ENCODE data around the gene SLC6A2.

Gene SLC6A2

GRCh38 chr16:55647798-55648197, 8.0 kb upstream of the SLC6A2 start:
- DNase-seq (ENCODE audit: low read depth) = no peak

- DNase-seq (ENCODE audit: low read depth) = no peak
Measured at GRCh38 chr16:55651841-55652824, 3.7 kb upstream of the SLC6A2 start.

- DNase-seq (ENCODE audit: low read depth) = no peak
Measured at GRCh38 chr16:55653106-55653505, 2.7 kb upstream of the SLC6A2 start.

GRCh38 chr16:55655381-55655896, 349 bp upstream of the SLC6A2 start:
- no peak for DNase-seq (ENCODE audit: low read depth)

DNA sequence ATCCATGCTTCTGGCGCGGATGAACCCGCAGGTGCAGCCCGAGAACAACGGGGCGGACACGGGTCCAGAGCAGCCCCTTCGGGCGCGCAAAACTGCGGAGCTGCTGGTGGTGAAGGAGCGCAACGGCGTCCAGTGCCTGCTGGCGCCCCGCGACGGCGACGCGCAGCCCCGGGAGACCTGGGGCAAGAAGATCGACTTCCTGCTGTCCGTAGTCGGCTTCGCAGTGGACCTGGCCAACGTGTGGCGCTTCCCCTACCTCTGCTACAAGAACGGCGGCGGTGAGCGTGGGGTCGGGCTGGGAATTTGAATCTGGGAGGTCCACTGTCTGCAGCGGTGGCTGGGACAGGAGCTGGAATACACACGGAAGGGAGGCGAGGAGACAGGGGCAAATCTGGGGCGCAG, 904 bp downstream of the SLC6A2 start:
- DNase-seq (ENCODE audit: low read depth) = no peak

DNA sequence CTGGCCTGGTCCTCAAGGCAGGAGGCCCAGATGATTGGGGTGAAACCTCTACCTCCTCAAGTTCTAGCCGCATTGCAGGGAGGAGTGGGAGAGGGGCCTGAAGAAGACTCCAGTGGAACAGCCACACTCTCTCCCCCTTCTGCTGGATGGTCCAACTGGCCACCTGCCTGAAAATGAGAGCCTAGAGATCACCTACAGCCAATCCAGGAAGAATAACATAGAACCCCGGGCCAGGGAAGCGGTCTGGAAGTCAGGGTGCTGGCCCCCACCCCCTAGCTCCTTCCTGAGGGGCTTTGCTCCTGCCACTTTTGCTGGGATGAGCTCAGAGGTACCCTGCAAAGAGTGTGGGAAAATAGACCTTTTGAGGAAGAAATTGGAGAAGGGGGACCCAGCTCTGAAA, 1.8 kb downstream of the SLC6A2 start:
- DNase-seq (ENCODE audit: low read depth) = no peak

DNA sequence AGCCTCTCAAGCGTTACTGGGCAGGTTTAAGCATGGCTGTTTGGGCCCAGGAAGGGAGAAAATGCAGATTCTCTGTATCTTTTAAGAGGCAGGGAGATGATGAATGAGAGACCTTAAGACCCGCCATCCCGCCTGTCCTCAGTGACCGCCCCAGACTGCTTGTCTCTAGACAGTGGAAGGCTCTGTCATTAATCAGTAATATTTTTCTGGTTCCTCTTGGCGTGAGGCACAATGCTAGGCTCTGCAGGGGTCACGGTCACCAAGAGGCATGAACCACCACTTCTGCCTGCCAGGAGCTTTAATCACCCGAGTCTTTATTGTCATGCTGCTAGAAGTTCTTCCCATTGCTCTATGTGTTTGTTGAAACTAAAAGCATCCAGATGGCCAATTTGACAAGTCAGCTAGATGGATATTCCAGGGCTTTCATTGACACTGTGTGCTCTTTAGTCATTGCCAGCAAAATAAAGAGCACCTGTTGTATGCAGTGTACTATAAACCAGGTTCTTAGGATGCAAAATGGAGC, 3.2 kb downstream of the SLC6A2 start:
- DNase-seq (ENCODE audit: low read depth) = no peak

GRCh38 chr16:55660026-55660425, 4.2 kb downstream of the SLC6A2 start:
- DNase-seq (ENCODE audit: low read depth) = no peak

GRCh38 chr16:55660828-55661227, 5.0 kb downstream of the SLC6A2 start:
- no peak for DNase-seq (ENCODE audit: low read depth)

DNA sequence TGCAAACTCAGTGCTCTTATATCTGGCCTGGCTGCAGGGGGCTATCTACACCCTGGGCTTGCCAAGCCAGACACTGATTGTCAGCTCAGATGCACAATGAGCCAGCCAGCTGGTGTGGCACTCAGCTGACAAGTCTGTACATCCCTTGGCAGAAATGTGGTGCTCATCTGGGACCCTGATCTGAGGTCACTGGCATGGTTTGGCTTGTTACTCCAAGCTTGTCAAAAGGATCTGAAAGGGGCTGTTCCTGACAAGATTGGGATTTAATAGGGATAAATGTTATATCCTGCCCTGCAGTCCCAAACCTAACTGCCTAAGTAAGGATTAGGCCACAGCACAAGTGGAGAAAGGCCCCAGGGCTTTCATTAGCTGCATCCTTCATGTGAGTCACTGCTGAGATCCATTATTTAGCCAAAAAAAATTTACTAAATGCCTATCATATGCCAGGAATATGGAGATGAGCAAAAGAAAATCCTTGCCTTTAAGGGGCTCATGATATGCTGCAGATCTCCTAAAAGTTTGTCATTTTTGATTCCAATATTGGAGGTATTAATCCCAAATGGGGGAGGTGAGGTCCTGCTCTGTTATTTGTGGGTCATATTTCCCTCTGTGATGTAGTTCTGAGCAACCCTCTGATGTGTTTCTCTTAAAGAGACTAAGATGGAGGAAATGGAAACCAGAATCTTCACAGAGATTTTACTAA, 6.3 kb downstream of the SLC6A2 start:
- DNase-seq (ENCODE audit: low read depth) = no peak

- DNase-seq (ENCODE audit: low read depth) = no peak
Measured at GRCh38 chr16:55662644-55663031, 6.8 kb downstream of the SLC6A2 start.

GRCh38 chr16:55663225-55663624, 7.4 kb downstream of the SLC6A2 start:
- DNase-seq (ENCODE audit: low read depth) = no peak

- no peak for DNase-seq (ENCODE audit: low read depth)
Measured at GRCh38 chr16:55663765-55664677, 8.2 kb downstream of the SLC6A2 start.

DNA sequence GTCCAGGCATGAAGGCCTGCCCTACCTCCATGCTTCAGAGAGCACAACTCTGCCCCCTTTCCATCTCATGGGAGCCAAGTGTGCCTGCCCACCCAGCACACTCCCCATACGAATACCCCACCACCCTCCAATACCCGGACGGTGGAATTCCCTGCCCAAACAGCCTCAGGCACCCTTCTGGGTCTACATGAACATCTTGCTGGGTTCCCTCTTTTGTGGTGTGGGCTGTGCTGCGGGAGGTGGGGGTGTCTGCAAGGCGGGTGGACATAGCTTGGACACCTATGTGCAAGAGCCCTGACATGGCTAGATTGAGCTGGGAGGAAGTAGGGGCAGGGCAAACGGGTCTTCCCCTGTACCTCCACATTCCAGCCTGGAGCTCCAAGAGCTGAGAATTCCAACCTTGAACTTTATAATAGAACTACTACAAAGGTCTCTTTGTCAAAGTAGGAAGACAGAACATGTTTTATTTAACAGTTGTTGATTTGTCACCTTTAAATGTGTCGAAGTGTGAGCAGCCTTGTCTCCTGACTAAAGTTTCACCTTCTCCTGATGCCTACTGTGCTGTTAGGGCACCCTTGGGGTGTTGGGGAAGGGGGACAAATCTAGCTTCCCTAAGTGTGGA, 9.1 kb downstream of the SLC6A2 start:
- DNase-seq (ENCODE audit: low read depth) = no peak

GRCh38 chr16:55665511-55665910, 9.7 kb downstream of the SLC6A2 start:
- no peak for DNase-seq (ENCODE audit: low read depth)

DNA sequence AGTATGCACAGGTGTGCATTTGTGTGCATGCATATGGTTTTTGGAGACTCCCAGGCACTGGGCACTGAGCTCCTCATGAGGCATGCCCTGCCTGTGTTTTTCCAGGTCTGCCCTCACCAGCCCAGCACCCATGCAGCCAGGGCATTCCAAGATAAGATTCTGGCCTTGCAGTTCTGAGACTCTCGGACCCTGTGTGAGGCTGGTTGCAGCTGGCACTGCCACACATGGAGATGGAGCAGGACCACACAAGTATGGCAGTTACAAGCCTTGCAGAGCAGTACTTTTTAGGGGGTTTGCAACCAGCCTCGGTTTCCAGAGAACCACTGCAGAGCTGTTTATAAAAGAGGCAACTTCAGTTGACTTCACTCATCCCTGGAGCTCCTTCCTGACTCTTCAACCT, 10.2 kb downstream of the SLC6A2 start:
- no peak for DNase-seq (ENCODE audit: low read depth)

DNA sequence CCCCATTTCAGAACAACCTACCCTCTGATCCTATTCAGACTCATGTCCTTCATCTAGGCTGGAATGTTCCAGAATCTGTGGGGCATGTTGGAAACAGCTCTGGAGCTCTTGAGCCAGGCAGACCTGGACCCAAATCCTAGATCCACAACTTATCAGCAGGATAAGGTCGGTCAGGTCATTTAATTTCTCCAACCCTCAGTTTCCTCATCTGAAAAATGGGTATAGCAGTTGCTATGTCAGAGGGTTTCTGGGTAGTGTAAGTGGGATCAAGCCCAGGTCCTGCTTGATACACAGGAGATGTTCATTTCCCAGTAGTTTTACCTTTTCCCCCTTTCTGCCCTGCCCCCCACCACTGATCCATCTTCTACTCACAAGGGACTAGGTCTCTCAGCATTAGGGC, 12.0 kb downstream of the SLC6A2 start:
- DNase-seq (ENCODE audit: low read depth) = no peak

DNA sequence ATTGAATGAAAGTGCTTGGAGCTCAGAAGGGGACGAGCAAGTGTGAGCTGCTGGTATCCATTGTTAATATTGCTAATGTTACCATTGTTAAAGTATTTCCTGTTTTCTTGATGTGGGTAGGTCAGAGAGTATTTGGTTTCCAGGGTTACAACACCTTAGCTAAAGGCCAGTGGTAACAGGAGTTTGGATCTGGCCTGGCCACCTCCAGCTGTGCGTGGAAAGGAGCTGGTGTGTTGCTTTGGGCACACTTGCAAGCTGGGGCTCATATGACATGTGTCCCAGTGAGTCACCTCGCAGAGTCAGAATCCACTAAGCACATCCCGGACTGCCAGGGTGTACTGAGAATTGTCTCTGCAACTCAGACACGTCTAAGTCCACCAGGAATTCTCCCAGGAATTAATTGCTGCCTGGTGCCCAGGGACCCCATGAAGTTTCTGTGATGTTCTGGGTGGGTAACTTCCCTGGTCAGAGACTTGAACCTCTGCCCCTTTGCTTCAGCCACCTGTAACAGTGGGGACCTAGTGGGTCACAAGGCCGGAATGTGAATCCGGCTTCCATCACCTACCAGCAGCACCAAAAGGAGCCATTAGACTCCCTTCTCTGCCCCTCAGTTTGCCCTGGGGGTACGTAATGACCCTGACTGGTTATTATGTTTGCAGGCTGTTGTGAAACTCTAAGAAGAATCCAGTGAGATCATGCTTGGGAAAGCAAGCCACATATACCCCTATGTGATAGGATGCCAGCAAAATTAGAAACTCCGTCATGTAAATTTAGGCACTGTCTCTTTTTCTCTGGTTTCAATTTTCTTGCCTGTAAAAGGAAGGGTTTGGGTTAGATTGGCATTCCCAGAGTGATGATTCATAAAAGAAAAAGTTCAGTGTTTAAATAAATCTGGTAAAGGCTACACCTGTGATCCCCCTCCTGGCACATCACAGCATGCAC, 12.8 kb downstream of the SLC6A2 start:
- DNase-seq (ENCODE audit: low read depth) = no peak

DNA sequence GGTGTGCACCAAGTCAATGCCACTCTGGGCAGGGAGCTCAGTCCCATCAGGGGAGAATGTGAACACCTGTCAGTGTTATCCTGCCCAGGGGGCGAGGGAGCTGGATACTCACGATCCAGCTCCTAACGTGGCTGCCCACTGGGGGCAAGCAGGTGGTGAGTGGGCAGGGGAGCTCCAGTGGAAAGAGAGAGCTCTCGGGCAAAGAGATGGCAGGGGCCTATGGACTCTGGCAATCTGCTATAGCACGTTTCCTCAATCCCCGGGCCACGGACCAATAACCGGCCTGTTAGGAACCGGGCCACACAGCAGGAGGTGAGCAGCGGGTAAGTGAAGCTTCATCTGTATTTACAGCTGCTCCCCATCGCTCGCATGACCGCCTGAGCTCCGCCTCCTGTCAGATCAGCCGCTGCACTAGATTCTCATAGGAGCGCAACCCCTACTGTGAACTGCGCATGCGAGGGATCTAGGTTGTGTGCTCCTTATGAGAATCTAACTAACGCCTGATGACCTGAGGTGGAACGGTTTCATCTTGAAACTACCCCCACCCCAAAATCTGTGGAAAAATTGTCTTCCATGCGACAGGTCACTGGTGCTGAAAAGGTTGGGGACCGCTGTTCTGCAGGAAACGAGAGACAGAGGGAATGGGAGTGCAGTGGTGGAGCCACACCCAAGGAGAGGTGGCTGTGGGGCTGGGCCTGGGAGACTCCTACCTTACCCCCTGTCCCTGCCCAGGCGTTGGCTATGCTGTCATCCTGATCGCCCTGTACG, 15.6 kb downstream of the SLC6A2 start:
- no peak for DNase-seq (ENCODE audit: low read depth)

DNA sequence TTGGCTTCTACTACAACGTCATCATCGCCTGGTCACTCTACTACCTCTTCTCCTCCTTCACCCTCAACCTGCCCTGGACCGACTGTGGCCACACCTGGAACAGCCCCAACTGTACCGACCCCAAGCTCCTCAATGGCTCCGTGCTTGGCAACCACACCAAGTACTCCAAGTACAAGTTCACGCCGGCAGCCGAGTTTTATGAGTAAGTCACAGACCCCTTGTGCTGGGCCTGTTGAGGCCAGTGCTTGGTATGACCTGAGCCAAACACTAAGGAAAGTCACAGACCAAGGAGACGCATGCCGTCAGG, 16.1 kb downstream of the SLC6A2 start:
- DNase-seq (ENCODE audit: low read depth) = no peak
